ENCODE results near the gene PRPF18. TPM values are rescaled to one million over a fixed set of nuclear protein-coding genes. Genes with fewer than 3 reads are reported as not detected.

Gene PRPF18
- total and polyA plus RNA-seq, 2 donors (not counting 1 experiment from before 2014, with no cell fraction given): 12.2 to 28.9 TPM

DNA sequence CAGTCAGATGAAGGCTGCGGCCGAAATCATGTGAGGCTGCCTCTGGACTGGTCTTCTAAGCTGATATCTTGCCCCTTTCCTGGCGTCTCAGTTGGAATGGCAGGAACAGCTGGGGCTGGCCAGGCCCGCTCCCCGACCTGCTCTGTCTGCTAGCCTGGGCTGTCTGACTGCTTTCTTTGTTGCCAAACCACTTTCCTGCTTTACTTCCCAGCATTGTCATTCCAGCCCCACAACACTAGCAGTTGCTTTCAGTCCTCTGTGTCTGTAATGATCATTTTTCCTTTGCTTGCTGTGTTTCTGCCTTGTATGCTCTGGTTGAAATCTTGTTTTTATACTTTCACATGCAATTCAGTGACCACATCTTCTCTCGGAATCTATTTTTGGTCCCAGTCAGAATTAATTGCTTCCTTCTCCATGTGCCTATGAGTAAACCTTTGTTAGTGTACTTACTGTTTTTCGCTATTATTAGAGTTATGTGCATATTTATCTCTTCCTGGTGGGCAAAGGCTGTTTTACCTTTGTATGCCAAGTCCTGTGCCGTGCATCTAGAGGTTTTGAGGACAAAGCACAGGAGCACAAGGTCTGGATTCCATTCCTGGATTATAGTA is 21.6 kb downstream of the PRPF18 start:
- Mint-ChIP-seq H3K27me3 (no peaks in the 10 kb centered on the region), H3K27ac (no peak overlapping the region), H3K9me3 (ENCODE audit: insufficient read depth) (no peaks in the 10 kb centered on the region), H3K4me3 (no peak overlapping the region), H3K4me1 (no peaks in the 10 kb centered on the region)
- CTCF ChIA-PET: no interaction called here
- Histone ChIP-seq H3K27me3 (replicated peaks in 1 of 4; ENCODE audit: control extremely low read depth in 1 of 4, control insufficient read depth in 3 of 4, insufficient read depth in 4 of 4, low read length in 3 of 4) (no peaks in the 10 kb centered on the region), H3K79me2 (ENCODE audit: control insufficient read depth, insufficient read depth, low read length) (no peaks in the 10 kb centered on the region), H3K4me2 (replicated peaks; ENCODE audit: low read depth, low read length, poor library complexity, severe bottlenecking) (no peak overlapping the region), H3K9me3 (ENCODE audit: control extremely low read depth in 1 of 3, control insufficient read depth in 2 of 3, insufficient read depth in 1 of 3, low read length in 2 of 3) (no peaks in the 10 kb centered on the region), H2AFZ (ENCODE audit: insufficient read depth, low read depth, low read length, poor library complexity, severe bottlenecking) (no peak overlapping the region), H4K20me1 (ENCODE audit: control insufficient read depth, insufficient read depth, low read length, poor library complexity, severe bottlenecking) (no peaks in the 10 kb centered on the region), H3K36me3 (replicated peaks in 1 of 2; ENCODE audit: control extremely low read depth in 1 of 2, control insufficient read depth in 1 of 2, extremely low read depth in 1 of 2, insufficient read depth in 2 of 2, low read length in 1 of 2) (peaks cover 10 to 56% of the 10 kb centered on the region in 2 experiments), H3K4me1 (ENCODE audit: control insufficient read depth in 2 of 2, insufficient read depth in 2 of 2, low read length in 2 of 2) (no peaks in the 10 kb centered on the region), H3K27ac (ENCODE audit: low read length in 2 of 2) (no peak overlapping the region), H3K9ac (ENCODE audit: low read length) (no peak overlapping the region), H3K4me3 (ENCODE audit: control extremely low read depth in 1 of 5, extremely low read depth in 1 of 5, insufficient read depth in 1 of 5, low read depth in 2 of 5, low read length in 4 of 5) (no peak overlapping the region)
- ATAC-seq (ENCODE audit: low read depth): no peak
- DNase-seq: no peak
- intact Hi-C loops (cut with micrococcal nuclease): no loop called here
- POLR2A ChIA-PET: no interaction called here
- no peak for TF ChIP-seq EZH2 (IDR thresholded peaks at IDR 0.05; ENCODE audit: borderline replicate concordance, insufficient read depth, low read depth, low read length, poor library complexity, severe bottlenecking)
- TF ChIP-seq, protein P1, sequence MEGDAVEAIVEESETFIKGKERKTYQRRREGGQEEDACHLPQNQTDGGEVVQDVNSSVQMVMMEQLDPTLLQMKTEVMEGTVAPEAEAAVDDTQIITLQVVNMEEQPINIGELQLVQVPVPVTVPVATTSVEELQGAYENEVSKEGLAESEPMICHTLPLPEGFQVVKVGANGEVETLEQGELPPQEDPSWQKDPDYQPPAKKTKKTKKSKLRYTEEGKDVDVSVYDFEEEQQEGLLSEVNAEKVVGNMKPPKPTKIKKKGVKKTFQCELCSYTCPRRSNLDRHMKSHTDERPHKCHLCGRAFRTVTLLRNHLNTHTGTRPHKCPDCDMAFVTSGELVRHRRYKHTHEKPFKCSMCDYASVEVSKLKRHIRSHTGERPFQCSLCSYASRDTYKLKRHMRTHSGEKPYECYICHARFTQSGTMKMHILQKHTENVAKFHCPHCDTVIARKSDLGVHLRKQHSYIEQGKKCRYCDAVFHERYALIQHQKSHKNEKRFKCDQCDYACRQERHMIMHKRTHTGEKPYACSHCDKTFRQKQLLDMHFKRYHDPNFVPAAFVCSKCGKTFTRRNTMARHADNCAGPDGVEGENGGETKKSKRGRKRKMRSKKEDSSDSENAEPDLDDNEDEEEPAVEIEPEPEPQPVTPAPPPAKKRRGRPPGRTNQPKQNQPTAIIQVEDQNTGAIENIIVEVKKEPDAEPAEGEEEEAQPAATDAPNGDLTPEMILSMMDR (IDR thresholded peaks at IDR 0.05): no peak
- WGBS (ENCODE audit: insufficient coverage): 98% methylated on average over 6 of the region's 8 CpGs

DNA sequence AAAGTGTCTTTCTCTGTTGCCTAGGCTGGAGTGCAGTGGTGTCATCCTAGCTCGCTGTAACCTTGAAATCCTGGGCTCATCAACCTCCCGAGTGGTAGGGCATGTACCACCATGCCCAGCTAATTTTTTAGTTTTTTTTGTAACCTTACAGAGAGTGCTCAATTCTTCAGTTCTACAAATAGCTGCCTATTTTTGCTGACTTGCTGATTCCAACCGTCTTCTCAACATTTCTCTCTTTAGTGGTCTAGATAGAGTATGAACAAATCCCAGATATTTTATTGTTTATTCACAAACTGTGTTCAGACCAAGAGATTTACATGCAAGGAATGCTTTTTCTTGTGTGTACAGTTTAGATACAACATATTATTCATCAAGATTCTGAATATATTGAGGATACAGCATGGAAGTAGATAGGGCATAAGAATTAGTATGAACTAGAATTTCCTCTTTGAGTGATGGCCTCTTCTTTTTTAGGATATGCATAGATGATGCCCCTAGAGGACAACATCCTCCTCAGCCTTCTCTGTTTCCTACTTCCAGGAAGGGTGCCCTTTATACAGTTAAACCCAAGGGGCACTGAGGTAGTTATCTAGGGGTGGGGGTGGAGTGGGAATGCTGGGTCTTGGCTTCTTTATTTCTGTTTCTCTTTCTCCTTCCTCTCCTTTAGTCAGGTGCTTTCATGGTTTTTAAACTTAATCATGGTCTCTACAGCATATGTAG is 26.0 kb downstream of the PRPF18 start:
- DNase-seq (no peak), ATAC-seq (ENCODE audit: low read depth) (no peak)
- Histone ChIP-seq H3K27me3 (replicated peaks in 1 of 4; ENCODE audit: control extremely low read depth in 1 of 4, control insufficient read depth in 3 of 4, insufficient read depth in 4 of 4, low read length in 3 of 4) (no peaks in the 10 kb centered on the region), H3K4me1 (ENCODE audit: control insufficient read depth in 2 of 2, insufficient read depth in 2 of 2, low read length in 2 of 2) (no peaks in the 10 kb centered on the region), H3K4me2 (replicated peaks; ENCODE audit: low read depth, low read length, poor library complexity, severe bottlenecking) (no peak overlapping the region), H3K79me2 (ENCODE audit: control insufficient read depth, insufficient read depth, low read length) (no peaks in the 10 kb centered on the region), H4K20me1 (ENCODE audit: control insufficient read depth, insufficient read depth, low read length, poor library complexity, severe bottlenecking) (no peaks in the 10 kb centered on the region), H3K27ac (ENCODE audit: low read length in 2 of 2) (no peak overlapping the region), H3K9ac (ENCODE audit: low read length) (no peak overlapping the region), H3K4me3 (ENCODE audit: control extremely low read depth in 1 of 5, extremely low read depth in 1 of 5, insufficient read depth in 1 of 5, low read depth in 2 of 5, low read length in 4 of 5) (no peak overlapping the region), H2AFZ (ENCODE audit: insufficient read depth, low read depth, low read length, poor library complexity, severe bottlenecking) (no peak overlapping the region), H3K36me3 (replicated peaks in 1 of 2; ENCODE audit: control extremely low read depth in 1 of 2, control insufficient read depth in 1 of 2, extremely low read depth in 1 of 2, insufficient read depth in 2 of 2, low read length in 1 of 2) (peaks cover 19 to 75% of the 10 kb centered on the region in 2 experiments), H3K9me3 (ENCODE audit: control extremely low read depth in 1 of 3, control insufficient read depth in 2 of 3, insufficient read depth in 1 of 3, low read length in 2 of 3) (no peaks in the 10 kb centered on the region)
- 79% methylated on average over 2 of the region's 3 CpGs for WGBS (ENCODE audit: insufficient coverage)
- no peaks in the 10 kb centered on the region for H3K4me1 Mint-ChIP-seq
- ChIA-PET POLR2A (no interaction called here), CTCF (interaction anchor here (1.2 kb wide), 1 partner anchor 182 kb away, joined by 3 read pairs; no protein-coding TSS in a partner anchor)
- TF ChIP-seq EZH2 (IDR thresholded peaks at IDR 0.05; ENCODE audit: borderline replicate concordance, insufficient read depth, low read depth, low read length, poor library complexity, severe bottlenecking): no peak
- TF ChIP-seq, protein P1 (IDR thresholded peaks at IDR 0.05): no peak
- H3K27ac Mint-ChIP-seq: no peak overlapping the region
- H3K27me3 Mint-ChIP-seq: no peaks in the 10 kb centered on the region
- H3K9me3 Mint-ChIP-seq (ENCODE audit: insufficient read depth): no peaks in the 10 kb centered on the region
- intact Hi-C loops (cut with micrococcal nuclease): no loop called here
- no peak overlapping the region for H3K4me3 Mint-ChIP-seq
